OCI-LY1 (cell line): Measurements from ENCODE around the gene DIPK1B.

Experiments
- H2AFZ ChIP-seq: fragments of 200-600 bp; sonication (generic), shearing (Covaris generic); 2 replicates; pipeline ENCODE4 v1.6.0; 2014; ENCODE audit warnings: antibody characterized with exemption, mild to moderate bottlenecking, low read length
- H3F3A ChIP-seq: fragments of 200-600 bp; sonication (generic), shearing (Covaris generic); 2 replicates; pipeline ENCODE4 v1.6.0; 2014; ENCODE audit warnings: mild to moderate bottlenecking, antibody characterized with exemption, low read length, moderate library complexity; ENCODE audit not compliant: insufficient read depth
- H3K27ac ChIP-seq: fragments of 200-600 bp; sonication (generic); 2 replicates; pipeline ENCODE4 v1.5.1; 2014; ENCODE audit warnings: low read length, mixed run types, mild to moderate bottlenecking, low read depth; ENCODE audit not compliant: poor library complexity, severe bottlenecking
- H3K27me3 ChIP-seq: fragments of 200-600 bp; sonication (generic); 2 replicates; pipeline ENCODE4 v1.6.0; 2014; ENCODE audit warnings: antibody characterized with exemption, mild to moderate bottlenecking, low read length, moderate library complexity; ENCODE audit not compliant: insufficient read depth
- H3K36me3 ChIP-seq: fragments of 200-600 bp; sonication (generic); 2 replicates; pipeline ENCODE4 v1.6.1; 2014; ENCODE audit warnings: mild to moderate bottlenecking, antibody characterized with exemption, low read length, moderate library complexity, mixed read lengths; ENCODE audit not compliant: insufficient read depth
- H3K4me1 ChIP-seq: fragments of 200-600 bp; sonication (generic); 2 replicates; pipeline ENCODE4 v1.5.1; 2014; ENCODE audit warnings: mild to moderate bottlenecking, low read length, moderate library complexity; ENCODE audit not compliant: insufficient read depth, severe bottlenecking
- H3K4me2 ChIP-seq: fragments of 200-600 bp; sonication (generic), shearing (Covaris generic); 2 replicates; pipeline ENCODE4 v1.6.1; 2014; ENCODE audit warnings: low read length
- H3K4me3 ChIP-seq: fragments of 200-600 bp; sonication (generic); 2 replicates; pipeline ENCODE4 v1.5.1; 2014; ENCODE audit warnings: low read length, low read depth, mild to moderate bottlenecking, mixed read lengths; ENCODE audit not compliant: poor library complexity, severe bottlenecking
- H3K79me2 ChIP-seq: fragments of 200-600 bp; shearing (Covaris generic); 2 replicates; pipeline ENCODE4 v1.6.1; 2016; ENCODE audit warnings: mixed run types, low read length, mixed read lengths; ENCODE audit not compliant: insufficient read depth
- H3K9ac ChIP-seq: fragments of 200-600 bp; sonication (generic), shearing (Covaris generic); 2 replicates; pipeline ENCODE4 v1.6.1; 2014; ENCODE audit warnings: mild to moderate bottlenecking, low read length, mixed read lengths
- H3K9me2 ChIP-seq: fragments of 200-600 bp; sonication (generic), shearing (Covaris generic); 2 replicates; pipeline ENCODE4 v1.6.1; 2014; ENCODE audit warnings: low read depth, mild to moderate bottlenecking, low read length, mixed read lengths
- H3K9me3 ChIP-seq: fragments of 200-600 bp; shearing (Covaris generic); 2 replicates; pipeline ENCODE4 v1.6.1; 2014; ENCODE audit warnings: low read length, mixed read lengths
- H4K20me1 ChIP-seq: fragments of 200-600 bp; sonication (generic), shearing (Covaris generic); 2 replicates; pipeline ENCODE4 v1.6.0; 2016; ENCODE audit warnings: mild to moderate bottlenecking, low read length; ENCODE audit not compliant: insufficient read depth
- CTCF ChIP-seq: fragments of 200-600 bp; sonication (generic), shearing (Covaris generic); IDR thresholded peaks from 2 replicates; pipeline ENCODE4 v1.5.1; 2017; ENCODE audit warnings: mild to moderate bottlenecking, antibody characterized with exemption, low read length, moderate library complexity, mixed read lengths
- EZH2 ChIP-seq: fragments of 200-600 bp; sonication (generic), shearing (Covaris generic); IDR thresholded peaks from 2 replicates; pipeline ENCODE4 v1.8.0; 2017; ENCODE audit warnings: borderline replicate concordance, mixed run types, mild to moderate bottlenecking, antibody characterized with exemption, low read length, moderate library complexity, mixed read lengths

DIPK1B gene

GRCh38 chr9:136678034-136678433, 34.3 kb upstream of the DIPK1B start:
- Histone ChIP-seq H3K4me1 (no peaks in the 10 kb centered on the region), H3K36me3 (no peaks in the 10 kb centered on the region), H3K9me3 (no peaks in the 10 kb centered on the region), H3K27ac (no peak overlapping the region), H3K27me3 (0 out of 2 replicates have a peak, but pooled peaks cover 4% of the 10 kb centered on the region), H3K79me2 (no peaks in the 10 kb centered on the region), H3F3A (no peaks in the 10 kb centered on the region), H3K9ac (no peak overlapping the region), H2AFZ (no peak overlapping the region), H3K4me2 (no peak overlapping the region), H4K20me1 (no peaks in the 10 kb centered on the region), H3K4me3 (no peak overlapping the region), H3K9me2 (no peaks in the 10 kb centered on the region)
- TF ChIP-seq CTCF: no peak

DNA sequence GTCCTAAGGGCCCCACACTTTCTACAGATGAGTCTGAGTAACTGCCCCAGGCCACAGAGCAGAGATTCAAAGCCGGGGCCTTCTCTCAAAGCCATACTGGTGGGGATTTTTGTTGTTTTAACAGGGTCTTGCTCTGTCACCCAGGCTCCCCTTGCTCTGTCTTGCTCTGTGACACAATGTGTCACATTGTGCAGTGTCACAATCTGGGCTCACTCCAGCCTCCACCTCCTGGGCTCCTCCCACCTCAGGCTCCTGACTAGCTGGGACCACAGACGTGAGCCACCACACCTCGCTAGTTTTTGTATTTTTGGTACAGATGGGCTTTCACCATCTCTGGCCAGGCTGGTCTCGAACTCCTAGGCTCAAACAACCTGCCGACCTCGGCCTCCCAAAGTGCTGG, 33.7 kb upstream of the DIPK1B start:
- Histone ChIP-seq H3K4me2 (no peak overlapping the region), H2AFZ (no peak overlapping the region), H3K4me1 (no peaks in the 10 kb centered on the region), H3K9me2 (no peaks in the 10 kb centered on the region), H3K27me3 (0 out of 2 replicates have a peak, but pooled peaks cover 4% of the 10 kb centered on the region), H3K27ac (no peak overlapping the region), H3K36me3 (no peaks in the 10 kb centered on the region), H3K9me3 (no peaks in the 10 kb centered on the region), H3K4me3 (no peak overlapping the region), H3K9ac (no peak overlapping the region), H3K79me2 (no peaks in the 10 kb centered on the region), H3F3A (no peaks in the 10 kb centered on the region), H4K20me1 (no peaks in the 10 kb centered on the region)
- TF ChIP-seq CTCF: no peak
- TF ChIP-seq EZH2: no peak

DNA sequence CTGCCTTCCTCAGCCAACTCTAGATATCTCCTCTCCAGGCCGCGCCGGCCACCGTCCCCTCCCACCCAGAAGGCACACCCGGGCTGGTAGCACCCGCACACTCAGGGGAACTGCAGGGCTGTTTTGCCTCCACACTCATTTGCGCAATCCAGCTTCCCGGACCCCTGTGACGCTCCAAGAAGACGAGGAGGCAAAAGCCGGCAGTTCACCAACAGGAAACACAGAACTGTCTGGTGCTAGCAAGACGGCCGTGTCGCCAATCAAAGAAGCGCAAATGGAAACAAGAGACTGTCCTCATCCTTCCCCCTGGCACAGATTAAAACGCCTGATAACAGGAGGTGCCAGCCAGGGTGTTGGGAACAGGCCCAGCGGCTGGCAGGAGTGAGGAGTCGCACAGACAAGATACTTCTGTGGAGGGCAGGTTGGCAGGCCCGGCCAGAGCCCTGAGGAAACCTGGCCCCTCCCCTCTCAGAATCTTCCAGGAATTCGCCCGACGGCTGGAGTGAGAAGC, 32.9 kb upstream of the DIPK1B start:
- Histone ChIP-seq H3K4me1 (no peaks in the 10 kb centered on the region), H3K36me3 (no peaks in the 10 kb centered on the region), H3K9me3 (no peaks in the 10 kb centered on the region), H3F3A (no peaks in the 10 kb centered on the region), H3K4me3 (no peak overlapping the region), H3K79me2 (no peaks in the 10 kb centered on the region), H3K9me2 (no peaks in the 10 kb centered on the region), H2AFZ (no peak overlapping the region), H4K20me1 (no peaks in the 10 kb centered on the region), H3K4me2 (no peak overlapping the region), H3K9ac (no peak overlapping the region), H3K27me3 (0 out of 2 replicates have a peak, but pooled peaks cover 7% of the 10 kb centered on the region), H3K27ac (no peak overlapping the region)
- TF ChIP-seq CTCF: no peak
- TF ChIP-seq EZH2: no peak
